ENCODE measurements around the gene CCL27. TPM values are rescaled to one million over a fixed set of nuclear protein-coding genes. Genes with fewer than 3 reads are reported as not detected.

Gene CCL27
- 0.13 TPM in 2 of 5 replicates, not detected in the others for total RNA-seq (2022; extraction: Qiagen RNA extraction)

GRCh38 chr9:34662526-34663302 lies at the start of gene CCL27:
Gene CCL27 (minus strand): TSS chr9:34662657. CDS start chr9:34662633, 24 bp downstream.

GRCh38 chr9:34710023-34710422 lies 47.6 kb upstream of the CCL27 start, which contains the start of gene CCL21:
Gene CCL21 (minus strand): TSS chr9:34710136. CDS start chr9:34710066, 70 bp downstream.

GRCh38 chr9:34690983-34691935 lies 28.8 kb upstream of the CCL27 start, which contains the start of gene CCL19:
Gene CCL19 (minus strand): TSS chr9:34691276. CDS start chr9:34691139, 137 bp downstream.

GRCh38 chr9:34651876-34652601 lies 10.4 kb downstream of the CCL27 start, which contains the start of gene IL11RA:
Gene IL11RA (plus strand): TSS chr9:34652185. CDS start chr9:34655218, 3,033 bp downstream.

GRCh38 chr9:34646211-34647083 lies 16.0 kb downstream of the CCL27 start, which contains the start of gene GALT:
Gene GALT (plus strand): TSS chr9:34646675. CDS start chr9:34646705, 30 bp downstream.

GRCh38 chr9:34637356-34638137 lies 24.9 kb downstream of the CCL27 start, which contains the start of gene SIGMAR1:
Gene SIGMAR1 (minus strand): TSS chr9:34637787. CDS start chr9:34637697, 90 bp downstream.

GRCh38 chr9:34628656-34629490 lies 33.6 kb downstream of the CCL27 start, which contains the start of gene ARID3C:
Gene ARID3C (minus strand): TSS chr9:34629066. CDS start chr9:34628014, 1,052 bp downstream.

GRCh38 chr9:34620061-34620994 lies 42.1 kb downstream of the CCL27 start, which contains the start of gene DCTN3:
Gene DCTN3 (minus strand): TSS chr9:34620495. CDS start chr9:34620464, 31 bp downstream.

Other genes with a start within 250 kb of the CCL27 start
- 13.7 to 18.5 TPM (median 16.5 TPM) in 5 replicates for gene FAM219A, start 204.1 kb downstream of the CCL27 start, total RNA-seq (2022; extraction: Qiagen RNA extraction)
- gene DNAI1, start 203.9 kb downstream of the CCL27 start, total RNA-seq (2022; extraction: Qiagen RNA extraction) = 0.19 to 0.64 TPM (median 0.32 TPM) in 5 replicates
- gene ENHO, start 139.7 kb downstream of the CCL27 start, total RNA-seq (2022; extraction: Qiagen RNA extraction) = 1.3 to 2.4 TPM (median 1.8 TPM) in 5 replicates
- 0.07 to 0.16 TPM (median 0.14 TPM) in 5 replicates for gene CNTFR, start 72.9 kb downstream of the CCL27 start, total RNA-seq (2022; extraction: Qiagen RNA extraction)
- 37.8 to 40.9 TPM (median 38.8 TPM) in 5 replicates for gene RPP25L, start 50.6 kb downstream of the CCL27 start, total RNA-seq (2022; extraction: Qiagen RNA extraction)
- 90.4 to 103 TPM (median 97.7 TPM) in 5 replicates for gene DCTN3, start 42.2 kb downstream of the CCL27 start, total RNA-seq (2022; extraction: Qiagen RNA extraction)
- 0.17 to 0.25 TPM (median 0.20 TPM) in 5 replicates for gene ARID3C, start 33.6 kb downstream of the CCL27 start, total RNA-seq (2022; extraction: Qiagen RNA extraction)
- gene SIGMAR1, start 24.9 kb downstream of the CCL27 start, total RNA-seq (2022; extraction: Qiagen RNA extraction) = 158 to 203 TPM (median 197 TPM) in 5 replicates
- 13.6 to 17.3 TPM (median 16.5 TPM) in 5 replicates for gene GALT, start 16.0 kb downstream of the CCL27 start, total RNA-seq (2022; extraction: Qiagen RNA extraction)
- 3.7 to 6.9 TPM (median 5.3 TPM) in 5 replicates for gene IL11RA, start 10.5 kb downstream of the CCL27 start, total RNA-seq (2022; extraction: Qiagen RNA extraction)
- not detected in 5 replicates for gene CCL19, start 28.6 kb upstream of the CCL27 start, total RNA-seq (2022; extraction: Qiagen RNA extraction)
- gene CCL21, start 47.5 kb upstream of the CCL27 start, total RNA-seq (2022; extraction: Qiagen RNA extraction) = not detected in 5 replicates

Measured in A549 treated with dexamethasone at 1 μM for 4 hours (cell line).